HG02763 (cell line): ENCODE data around the gene TIGD4.

ENCODE experiments used
- ATAC-seq: cut with Tn5 transposase; IDR thresholded peaks from one replicate; pipeline ENCODE4 v1.9.1; 2021; ENCODE audit warnings: mild to moderate bottlenecking, moderate library complexity; ENCODE audit not compliant: unreplicated experiment

TIGD4 gene

DNA sequence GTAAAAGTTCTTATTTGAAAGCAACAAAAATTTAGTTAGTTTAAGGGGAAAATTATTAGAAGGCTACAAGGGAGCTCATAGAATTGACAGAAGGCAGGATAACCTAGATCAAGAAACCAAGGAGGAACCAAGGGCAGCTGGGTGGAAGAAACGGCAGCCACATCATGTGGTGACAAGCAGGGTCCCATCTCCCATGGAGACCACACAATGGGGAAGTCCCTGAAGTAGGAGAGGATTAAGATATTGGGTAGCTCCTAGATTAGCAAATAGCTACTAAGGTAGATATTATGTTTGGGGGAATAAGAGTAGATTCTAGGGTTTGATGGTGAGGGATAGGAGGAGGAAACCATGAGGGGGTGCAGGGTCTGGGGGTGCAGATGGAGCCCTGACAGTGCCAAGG, 51.7 kb downstream of the TIGD4 start:
- ATAC-seq, result no peak

DNA sequence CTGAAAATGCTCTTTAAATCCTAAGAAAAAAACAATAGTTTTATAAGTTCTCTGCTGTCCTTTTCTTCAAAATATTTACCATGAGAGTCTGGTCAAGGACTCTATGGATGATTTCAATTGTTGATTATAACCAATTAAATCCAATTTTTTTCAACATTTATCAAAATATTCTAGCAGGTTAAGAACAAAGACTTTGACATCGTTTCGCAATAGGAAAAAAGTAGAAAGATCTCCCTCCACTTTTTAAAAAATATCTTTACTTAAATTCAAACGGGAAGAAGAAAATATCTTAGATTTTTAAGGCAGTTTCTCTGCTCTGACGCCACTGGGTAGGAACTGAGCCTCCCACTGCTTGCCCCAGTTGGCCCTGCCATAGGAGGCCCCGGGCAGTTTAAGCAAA, 55.0 kb downstream of the TIGD4 start:
- ATAC-seq, result no peak

DNA sequence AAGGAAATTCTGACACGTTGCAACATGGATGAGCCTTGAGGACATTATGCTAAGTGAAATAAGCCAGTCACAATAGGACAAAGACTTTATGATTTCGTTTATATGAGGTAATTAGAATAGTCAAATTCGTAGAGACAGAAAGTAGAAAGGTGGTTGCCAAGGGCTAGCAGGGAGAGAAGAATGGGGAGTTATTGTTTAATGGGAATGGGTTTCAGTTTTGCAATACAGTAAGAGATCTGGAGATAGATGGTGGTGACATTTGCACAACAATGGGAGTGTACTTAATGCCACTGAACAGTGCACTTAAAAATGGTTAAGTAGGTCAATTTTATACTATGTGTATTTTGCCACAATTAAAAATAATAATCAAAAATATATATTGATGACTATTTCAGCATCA, 56.3 kb downstream of the TIGD4 start:
- ATAC-seq, result no peak

DNA sequence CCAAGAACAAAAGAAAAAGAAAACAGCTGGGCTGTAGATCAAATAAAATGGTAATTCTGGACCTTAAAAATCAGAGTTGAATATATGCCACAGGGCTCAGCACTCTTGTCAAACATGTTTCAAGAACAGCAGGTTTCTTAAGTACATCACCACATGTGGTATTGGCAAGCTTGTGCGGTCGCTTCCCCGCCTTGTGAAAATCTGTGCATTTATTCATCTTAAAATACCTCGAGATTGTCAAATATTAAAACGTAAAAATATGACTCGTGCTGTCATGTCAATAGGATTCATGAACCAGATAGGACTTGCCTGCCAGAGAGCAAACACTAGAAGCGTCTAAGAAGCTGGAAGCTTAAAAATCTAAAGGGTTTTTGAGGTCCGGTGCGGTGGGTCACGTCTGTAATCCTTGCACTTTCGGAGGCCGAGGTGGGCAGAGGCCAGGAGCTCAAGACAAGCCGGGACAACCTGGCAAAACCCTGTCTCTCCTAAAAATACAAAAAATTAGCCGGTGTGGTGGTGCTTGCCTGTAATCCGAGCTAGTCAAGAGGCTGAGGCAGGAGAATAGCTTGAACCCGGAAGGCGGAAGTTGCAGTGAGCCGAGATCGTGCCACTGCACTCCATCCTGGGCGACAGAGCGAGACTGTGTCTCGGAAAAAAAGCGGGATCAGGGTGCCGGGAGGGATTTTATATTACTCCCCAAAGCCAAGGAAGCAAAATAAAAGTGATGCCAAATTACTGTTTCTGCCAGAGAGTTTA, 59.6 kb downstream of the TIGD4 start:
- ATAC-seq, result no peak
